GM12878 (cell line): ENCODE measurements around the gene PLXNA2. TPM values are rescaled to one million over a fixed set of nuclear protein-coding genes. Genes with fewer than 3 reads are reported as not detected.

ENCODE experiments used
- ATAC-seq: fragments of 200-7000 bp; cut with Tn5 transposase; 3 replicates; pipeline ENCODE4 v1.9.1; 2020; ENCODE audit warnings: mild to moderate bottlenecking, moderate library complexity
- BruUV-seq: library from RNA; stranded (reverse); fragments of 400-500 nt; replicated peaks from 2 replicates; lab custom pipeline; 2021; lab: Mats Ljungman, UMichigan
- CTCF ChIA-PET: fragments of 300-600 bp; sonication (Branson Sonifier 250); formaldehyde crosslinking; extraction: SDS; loops from one replicate; lab custom pipeline; 2021; ENCODE audit warnings: inconsistent platforms; lab: Yijun Ruan, JAX
- POLR2A ChIA-PET: fragments of 350-600 bp; formaldehyde crosslinking; extraction: SDS; loops from one replicate; lab custom pipeline; 2021; ENCODE audit warnings: inconsistent platforms; lab: Charles Lee
- RAD21 ChIA-PET: fragments of 300-600 bp; sonication (Branson Sonifier 250); formaldehyde crosslinking; loops from one replicate; lab custom pipeline; 2023; ENCODE audit warnings: antibody characterized with exemption; ENCODE audit not compliant: unreplicated experiment; lab: Charles Lee
- SMC1A ChIA-PET: fragments of 300-600 bp; sonication (Branson Sonifier 250); formaldehyde crosslinking; loops from one replicate; lab custom pipeline; 2023; ENCODE audit not compliant: unreplicated experiment, uncharacterized antibody; lab: Charles Lee
- DNase-seq: peaks from one replicate; pipeline ENCODE4 v3.0.0-alpha.2; 2011; ENCODE audit warnings: low read depth, low spot score
- FAIRE-seq: peaks from 3 replicates; lab custom pipeline; 2011; peaks lifted over from hg19 to GRCh38; lab: Jason Lieb, UNC
- H2AFZ ChIP-seq: 2 replicates; pipeline ENCODE4 v1.6.0; 2011; ENCODE audit warnings: low read depth, low read length, control low read depth; ENCODE audit not compliant: control insufficient read depth
- H3K27ac ChIP-seq: 2 replicates; pipeline ENCODE4 v1.5.1; 2011; ENCODE audit warnings: control low read depth; ENCODE audit not compliant: control insufficient read depth, insufficient read depth
- H3K27me3 ChIP-seq, 2 experiments: replicated peaks in 1 of 2; 2 replicates each; pipeline versions ENCODE4 v1.6.0 to v1.6.1; 2011; ENCODE audit warnings: low read length in 1 of 2; ENCODE audit not compliant: control insufficient read depth in 2 of 2, insufficient read depth in 2 of 2
- H3K36me3 ChIP-seq, 2 experiments: 2 replicates each; pipeline ENCODE4 v1.5.1; 2011; ENCODE audit warnings: low read length in 1 of 2; ENCODE audit not compliant: control insufficient read depth in 2 of 2, insufficient read depth in 2 of 2
- H3K4me1 ChIP-seq: 2 replicates; pipeline ENCODE4 v1.6.1; 2011; ENCODE audit warnings: mild to moderate bottlenecking, low read length, moderate library complexity, mixed read lengths; ENCODE audit not compliant: control insufficient read depth, insufficient read depth
- H3K4me2 ChIP-seq: 2 replicates; pipeline ENCODE4 v1.6.0; 2011; ENCODE audit warnings: control low read depth; ENCODE audit not compliant: control insufficient read depth, insufficient read depth
- H3K4me3 ChIP-seq: fragments of 200-600 bp; sonication (generic); 2 replicates; pipeline ENCODE4 v1.5.1; 2016
- H3K79me2 ChIP-seq: 2 replicates; pipeline ENCODE4 v1.6.0; 2011; ENCODE audit warnings: low read length; ENCODE audit not compliant: control insufficient read depth, insufficient read depth
- H3K9ac ChIP-seq: 2 replicates; pipeline ENCODE4 v1.8.0; 2011; ENCODE audit warnings: low read length, control low read depth, mixed read lengths; ENCODE audit not compliant: control insufficient read depth, insufficient read depth
- H3K9me3 ChIP-seq: replicated peaks from 3 replicates; pipeline ENCODE4 v1.5.1; 2011; ENCODE audit warnings: mild to moderate bottlenecking, low read length; ENCODE audit not compliant: control insufficient read depth, insufficient read depth
- H4K20me1 ChIP-seq: 2 replicates; pipeline ENCODE4 v1.6.0; 2011; ENCODE audit not compliant: control insufficient read depth, insufficient read depth
- ETV6 ChIP-seq, 2 experiments: fragments of 450-650 bp in 1 of 2; IDR thresholded peaks in 1 of 2; conservative IDR thresholded peaks in 1 of 2; 2 replicates each; pipeline ENCODE4 v1.6.1; 2014; ENCODE audit warnings: antibody characterized with exemption in 1 of 2, borderline replicate concordance in 1 of 2, low read depth in 1 of 2, mild to moderate bottlenecking in 1 of 2, moderate library complexity in 1 of 2
- HDGF ChIP-seq: fragments of 450-650 bp; IDR thresholded peaks from 2 replicates; pipeline ENCODE4 v1.6.1; 2016; ENCODE audit warnings: antibody characterized with exemption
- MEF2A ChIP-seq: IDR thresholded peaks from 2 replicates; pipeline ENCODE4 v1.6.1; 2011; ENCODE audit warnings: low read depth, mild to moderate bottlenecking, low read length, moderate library complexity; ENCODE audit not compliant: insufficient read depth
- PML ChIP-seq: IDR thresholded peaks from 2 replicates; pipeline ENCODE4 v1.6.1; 2012; ENCODE audit warnings: low read length, inconsistent platforms
- POLR2A ChIP-seq: IDR thresholded peaks from 2 replicates; pipeline ENCODE4 v1.6.1; 2011; ENCODE audit warnings: low read depth, mild to moderate bottlenecking, low read length
- POLR2AphosphoS2 ChIP-seq: IDR thresholded peaks from 2 replicates; pipeline ENCODE4 v1.6.1; 2011; ENCODE audit warnings: low read depth, mild to moderate bottlenecking, low read length, improper control_type of control experiment, moderate library complexity
- RB1 ChIP-seq: fragments of 450-650 bp; formaldehyde crosslinking; IDR thresholded peaks from 2 replicates; pipeline ENCODE4 v1.6.1; 2017; ENCODE audit warnings: mild to moderate bottlenecking, borderline replicate concordance
- RCOR1 ChIP-seq: conservative IDR thresholded peaks from 2 replicates; pipeline ENCODE4 v1.6.1; 2012; ENCODE audit warnings: low read depth, low read length, improper control_type of control experiment
- SREBF2 ChIP-seq: IDR thresholded peaks from 2 replicates; pipeline ENCODE4 v1.6.1; 2012; ENCODE audit warnings: mild to moderate bottlenecking, low read length
- WRNIP1 ChIP-seq: IDR thresholded peaks from 2 replicates; pipeline ENCODE4 v1.6.1; 2011; ENCODE audit warnings: low read depth, low read length, improper control_type of control experiment, borderline replicate concordance
- WGBS: methylation state at CpG from one replicate; pipeline ENCODE4 v1.1.6; 2016; ENCODE audit warnings: low lambda C conversion rate; ENCODE audit not compliant: insufficient replicate concordance, insufficient coverage; ENCODE audit errors: missing lambda C conversion rate; 5-methylcytosine and 5-hydroxymethylcytosine counted together
- in situ Hi-C: fragments of 300-500 bp; cut with MboI; formaldehyde crosslinking; loops from 9 replicates; pipeline ENCODE4 v1.14.3; 2018; ENCODE audit warnings: mixed read lengths
- intact Hi-C: fragments of 100-400 bp; cut with micrococcal nuclease; formaldehyde crosslinking; loops from one replicate; pipeline ENCODE4 v1.14.2; 2022; ENCODE audit not compliant: unreplicated experiment
- polyA plus RNA-seq, 11 experiments: library from polyadenylated mRNA; depleted of rRNA in 4 of 11; unstranded in 6 of 11; stranded (reverse) in 5 of 11; fragments of >200 nt; fragmentation: Nextera tagmentation in 4 of 11; fragmentation: Illumina TruSeq in 1 of 11; extraction: Ambion mirVana in 4 of 11; extraction: Trizol in 1 of 11; gene quantifications; 1 replicate in 1 of 11; 2 replicates in 10 of 11; pipeline versions ENCODE4 v1.2.1 to v1.2.3, GENCODE V29; 2011 to 2016; ENCODE audit warnings: inconsistent platforms in 2 of 11, missing spikeins in 2 of 11, low read depth in 1 of 11
- total RNA-seq, 4 experiments: library from RNA; depleted of rRNA in 3 of 4; stranded (reverse); fragments of >200 nt in 3 of 4; fragmentation: Illumina TruSeq in 1 of 4; extraction: Trizol in 1 of 4; gene quantifications; 2 replicates each; pipeline versions ENCODE4 v1.2.1 to v1.2.3, GENCODE V29; 2013 to 2021
- TF ChIP-seq, protein P1 (sequence below): fragments of 450-650 bp; IDR thresholded peaks from 2 replicates; pipeline ENCODE4 v1.6.1; 2017; ENCODE audit warnings: borderline replicate concordance

The PLXNA2 gene
- total and polyA plus RNA-seq, 10 of the 15 experiments (the other 5 are each of a cell fraction or from before 2014, with no cell fraction given) = under 0.01 to 0.08 (median 0.07) TPM; not detected in 4

DNA sequence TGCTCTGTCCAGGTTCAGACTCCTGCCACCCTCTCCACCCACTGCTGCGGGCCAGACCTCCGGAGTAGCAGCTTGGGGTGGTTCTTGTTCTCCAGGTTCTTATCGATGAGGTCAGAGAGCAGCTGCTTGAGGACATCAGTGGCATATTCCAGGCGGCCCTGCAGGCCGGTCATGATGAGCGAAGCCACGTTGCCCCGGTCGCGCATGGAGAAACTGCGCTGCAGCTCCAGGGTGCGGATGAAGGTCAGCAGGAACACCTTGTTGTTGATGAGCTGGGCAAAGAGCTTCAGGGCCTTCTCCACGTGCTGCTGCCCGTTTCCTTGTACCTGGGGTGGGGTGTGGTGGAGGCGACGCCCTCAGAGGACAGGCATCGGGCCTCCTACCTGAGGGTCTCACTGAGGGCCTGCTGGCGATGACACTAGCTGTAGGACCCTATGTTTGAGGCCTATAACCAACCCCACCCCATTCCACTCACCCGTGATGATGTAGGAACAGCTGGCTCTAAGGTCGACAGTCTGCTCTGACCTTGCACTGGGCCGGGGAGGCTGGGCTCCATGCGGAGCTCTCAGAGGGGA is 202.1 kb downstream of the PLXNA2 start:
- no peak overlapping the region for H3K9ac ChIP-seq
- H3K36me3 ChIP-seq = no peaks in the 10 kb centered on the region
- no peak for FAIRE-seq
- H3K79me2 ChIP-seq = no peaks in the 10 kb centered on the region
- no peak for TF ChIP-seq WRNIP1
- TF ChIP-seq HDGF = no peak
- no peak for TF ChIP-seq SREBF2
- TF ChIP-seq PML = no peak
- TF ChIP-seq POLR2A = no peak
- TF ChIP-seq MEF2A = no peak
- TF ChIP-seq RCOR1 = no peak
- no peak for TF ChIP-seq POLR2AphosphoS2
- no peak for TF ChIP-seq RB1
- TF ChIP-seq, protein P1, sequence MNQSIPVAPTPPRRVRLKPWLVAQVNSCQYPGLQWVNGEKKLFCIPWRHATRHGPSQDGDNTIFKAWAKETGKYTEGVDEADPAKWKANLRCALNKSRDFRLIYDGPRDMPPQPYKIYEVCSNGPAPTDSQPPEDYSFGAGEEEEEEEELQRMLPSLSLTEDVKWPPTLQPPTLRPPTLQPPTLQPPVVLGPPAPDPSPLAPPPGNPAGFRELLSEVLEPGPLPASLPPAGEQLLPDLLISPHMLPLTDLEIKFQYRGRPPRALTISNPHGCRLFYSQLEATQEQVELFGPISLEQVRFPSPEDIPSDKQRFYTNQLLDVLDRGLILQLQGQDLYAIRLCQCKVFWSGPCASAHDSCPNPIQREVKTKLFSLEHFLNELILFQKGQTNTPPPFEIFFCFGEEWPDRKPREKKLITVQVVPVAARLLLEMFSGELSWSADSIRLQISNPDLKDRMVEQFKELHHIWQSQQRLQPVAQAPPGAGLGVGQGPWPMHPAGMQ = no peak
- no peak for TF ChIP-seq ETV6 (conservative IDR thresholded peaks at IDR 0.05 in 1 of 2, IDR thresholded peaks at IDR 0.05 in 1 of 2; ENCODE audit: borderline replicate concordance in 1 of 2, low read depth in 1 of 2)
- no peak overlapping the region for H2AFZ ChIP-seq
- in situ Hi-C loops = no loop called here
- H3K4me1 ChIP-seq = no peaks in the 10 kb centered on the region
- intact Hi-C loops = no loop called here
- 51% methylated on average over 22 of the region's 22 CpGs for WGBS
- no peaks in the 10 kb centered on the region; a peak in 3 of 4 replicates for H3K27me3 ChIP-seq
- ChIA-PET RAD21 (no interaction called here), CTCF (interaction anchor here (1.1 to 2.7 kb wide), 4 partner anchors 17 to 51 kb away, joined by 3 to 12 read pairs (median 7); no protein-coding TSS in a partner anchor), POLR2A (no interaction called here), SMC1A (interaction anchor here (1.3 kb wide), 1 partner anchor 27 kb away, joined by 3 read pairs; no protein-coding TSS in a partner anchor)
- no TSS peak for BruUV-seq
- no peak for DNase-seq
- H3K9me3 ChIP-seq = no peaks in the 10 kb centered on the region
- no peak overlapping the region for H3K4me3 ChIP-seq
- no peak overlapping the region for H3K27ac ChIP-seq
- no peaks in the 10 kb centered on the region for H4K20me1 ChIP-seq
- ATAC-seq = no peak
- H3K4me2 ChIP-seq = no peak overlapping the region
